HUES6 (cell line): Measurements from ENCODE around the gene DHH.
A peak's percentile ranks its signal among the peaks of the same experiment; 100 is the strongest.
"Not testable (repeated sequence)": the region's sequence is repeated elsewhere in the genome, so short reads cannot be mapped to it uniquely, and the experiment has no call there.

Source experiments
- H3K27ac ChIP-seq: 2 replicates; pipeline ENCODE4 v1.7.0; 2013; ENCODE audit warnings: low read depth, mild to moderate bottlenecking, low read length, inconsistent platforms
- H3K27me3 ChIP-seq: 2 replicates; pipeline ENCODE4 v1.6.1; 2013; ENCODE audit warnings: low read length; ENCODE audit not compliant: control insufficient read depth, insufficient read depth
- H3K36me3 ChIP-seq: 2 replicates; pipeline ENCODE4 v1.6.1; 2013; ENCODE audit warnings: low read length; ENCODE audit not compliant: control insufficient read depth, insufficient read depth
- H3K4me1 ChIP-seq: 2 replicates; pipeline ENCODE4 v1.6.1; 2013; ENCODE audit warnings: low read length; ENCODE audit not compliant: control insufficient read depth, insufficient read depth
- H3K4me3 ChIP-seq: 2 replicates; pipeline ENCODE4 v1.5.1; 2013; ENCODE audit warnings: low read depth, low read length
- H3K9ac ChIP-seq: one replicate; pipeline ENCODE4 v1.6.1; 2013; ENCODE audit warnings: mild to moderate bottlenecking, low read length
- H3K9me3 ChIP-seq: 2 replicates; pipeline ENCODE4 v1.6.1; 2013; ENCODE audit warnings: low read depth, low read length; ENCODE audit not compliant: control insufficient read depth, insufficient read depth

DHH gene

DNA sequence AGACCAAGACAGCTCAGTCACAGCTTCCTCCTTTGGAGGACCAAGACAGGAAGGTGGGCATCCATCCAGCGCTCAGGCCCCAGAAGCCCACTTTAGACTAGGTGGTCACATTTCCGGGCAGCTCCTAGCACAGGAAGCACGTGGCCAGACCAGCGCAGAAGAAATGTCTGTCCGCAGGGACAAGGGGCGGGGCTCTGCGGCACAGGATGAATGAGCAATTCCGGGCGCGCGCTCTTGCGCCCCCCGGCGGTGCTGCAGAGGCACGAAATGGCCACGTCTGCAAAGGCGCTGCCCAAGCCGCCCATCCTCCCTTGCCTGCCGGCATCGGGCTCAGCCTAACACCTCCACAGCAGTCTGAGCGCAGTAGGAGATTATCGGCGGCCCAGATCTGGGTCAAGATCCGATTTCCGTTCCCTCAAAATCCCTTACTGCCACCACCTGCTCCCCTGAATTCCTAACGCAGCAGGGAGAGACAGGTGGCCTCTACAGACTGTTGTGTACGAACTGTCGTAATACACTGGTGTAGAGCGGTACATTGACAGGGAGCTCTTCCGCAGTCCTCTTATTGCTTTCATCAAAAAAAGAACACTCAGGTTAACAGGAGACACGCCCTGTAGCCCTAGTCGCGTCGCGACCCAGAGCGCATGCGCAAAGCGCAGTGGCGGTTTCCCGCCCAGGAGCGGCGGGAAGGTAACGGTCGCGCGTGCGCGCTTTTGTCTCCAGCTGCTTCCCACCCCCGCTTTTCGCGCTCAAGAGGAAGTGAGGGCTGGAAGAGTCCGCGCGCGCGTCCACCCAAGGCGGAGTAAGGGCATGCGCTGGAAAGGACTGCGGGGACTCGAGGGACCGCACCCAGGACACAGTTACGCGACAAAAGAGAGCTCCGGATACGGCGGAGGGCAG, 35.8 kb upstream of the DHH start:
- Histone ChIP-seq H3K9me3 (no peaks in the 10 kb centered on the region), H3K27me3 (no peaks in the 10 kb centered on the region), H3K27ac (peak overlapping the region; percentile 97), H3K4me3 (peak overlapping the region; percentile 81), H3K4me1 (peaks cover 13% of the 10 kb centered on the region), H3K36me3 (peaks cover 37% of the 10 kb centered on the region), H3K9ac (peak overlapping the region; percentile 97)

GRCh38 chr12:49129332-49130150, 34.9 kb upstream of the DHH start:
- peak overlapping the region; percentile 77 for H3K27ac ChIP-seq
- H3K36me3 ChIP-seq: peaks cover 37% of the 10 kb centered on the region
- no peaks in the 10 kb centered on the region for H3K27me3 ChIP-seq
- no peaks in the 10 kb centered on the region for H3K9me3 ChIP-seq
- H3K9ac ChIP-seq: peak overlapping the region; percentile 97
- peak overlapping the region; percentile 81 for H3K4me3 ChIP-seq
- peaks cover 13% of the 10 kb centered on the region for H3K4me1 ChIP-seq

DNA sequence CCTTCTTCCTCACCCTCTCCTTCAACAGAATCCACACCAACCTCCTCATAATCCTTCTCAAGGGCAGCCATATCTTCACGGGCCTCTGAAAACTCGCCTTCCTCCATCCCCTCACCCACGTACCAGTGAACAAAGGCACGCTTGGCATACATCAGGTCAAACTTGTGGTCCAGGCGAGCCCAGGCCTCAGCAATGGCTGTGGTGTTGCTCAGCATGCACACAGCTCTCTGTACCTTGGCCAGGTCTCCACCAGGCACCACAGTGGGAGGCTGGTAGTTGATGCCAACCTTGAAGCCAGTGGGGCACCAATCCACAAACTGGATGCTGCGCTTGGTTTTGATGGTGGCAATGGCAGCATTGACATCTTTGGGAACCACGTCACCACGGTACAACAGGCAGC, 33.4 kb upstream of the DHH start:
- H3K36me3 ChIP-seq: peaks cover 37% of the 10 kb centered on the region
- H3K9ac ChIP-seq, H3K27ac ChIP-seq, H3K4me3 ChIP-seq, H3K27me3 ChIP-seq, H3K9me3 ChIP-seq: not testable (repeated sequence)
- peaks cover 13% of the 10 kb centered on the region for H3K4me1 ChIP-seq

DNA sequence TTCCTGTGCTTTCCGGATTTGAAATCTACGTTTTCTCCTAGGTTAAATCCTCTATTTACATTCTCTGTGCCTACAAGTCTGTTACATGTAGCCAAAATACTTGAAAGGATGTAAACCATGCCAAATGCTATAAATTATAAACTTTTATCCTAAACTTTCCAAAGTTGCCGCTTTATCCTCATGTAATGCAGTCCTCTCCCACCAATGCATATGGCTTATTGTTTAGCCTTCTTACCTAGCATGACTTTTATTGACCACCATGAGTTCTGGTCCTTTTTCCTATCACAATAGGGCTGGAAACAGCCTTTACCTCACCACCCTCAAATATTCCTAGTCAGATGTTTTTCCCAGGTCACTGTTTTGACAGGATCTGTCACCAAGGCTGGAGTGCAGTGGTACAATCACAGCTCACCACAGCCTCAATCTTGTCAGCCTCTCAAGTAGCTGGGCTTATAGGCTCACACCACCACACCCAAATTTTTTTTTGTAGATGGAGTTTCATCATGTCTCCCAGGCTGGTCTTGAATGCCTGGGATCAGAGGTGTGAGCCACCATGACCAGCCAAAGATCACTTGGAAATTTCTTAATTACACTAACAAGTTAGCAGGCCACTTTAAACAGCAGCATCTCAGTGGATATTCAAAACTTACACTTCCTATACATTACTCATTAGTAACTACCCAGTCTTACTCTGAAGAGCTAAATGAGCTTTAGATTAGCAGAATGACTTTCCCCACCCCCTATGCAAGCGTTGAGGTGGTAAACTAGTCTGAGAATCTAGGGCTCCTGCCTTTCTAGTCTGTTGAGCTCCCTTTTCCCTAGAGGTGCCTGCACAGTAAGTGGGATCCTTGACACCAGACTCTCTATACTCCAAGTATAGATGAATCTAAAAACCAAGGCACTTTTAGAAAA, 32.5 kb upstream of the DHH start:
- no peaks in the 10 kb centered on the region for H3K9me3 ChIP-seq
- no peak overlapping the region for H3K9ac ChIP-seq
- no peaks in the 10 kb centered on the region for H3K27me3 ChIP-seq
- H3K27ac ChIP-seq: no peak overlapping the region
- no peak overlapping the region for H3K4me3 ChIP-seq
- H3K36me3 ChIP-seq: peaks cover 37% of the 10 kb centered on the region
- H3K4me1 ChIP-seq: peaks cover 8% of the 10 kb centered on the region

GRCh38 chr12:49121047-49121696, 26.6 kb upstream of the DHH start:
- H3K36me3 ChIP-seq: no peaks in the 10 kb centered on the region
- H3K4me3 ChIP-seq: no peak overlapping the region
- H3K9me3 ChIP-seq: no peaks in the 10 kb centered on the region
- H3K27ac ChIP-seq: no peak overlapping the region
- no peak overlapping the region for H3K9ac ChIP-seq
- H3K27me3 ChIP-seq: no peaks in the 10 kb centered on the region
- no peaks in the 10 kb centered on the region for H3K4me1 ChIP-seq

DNA sequence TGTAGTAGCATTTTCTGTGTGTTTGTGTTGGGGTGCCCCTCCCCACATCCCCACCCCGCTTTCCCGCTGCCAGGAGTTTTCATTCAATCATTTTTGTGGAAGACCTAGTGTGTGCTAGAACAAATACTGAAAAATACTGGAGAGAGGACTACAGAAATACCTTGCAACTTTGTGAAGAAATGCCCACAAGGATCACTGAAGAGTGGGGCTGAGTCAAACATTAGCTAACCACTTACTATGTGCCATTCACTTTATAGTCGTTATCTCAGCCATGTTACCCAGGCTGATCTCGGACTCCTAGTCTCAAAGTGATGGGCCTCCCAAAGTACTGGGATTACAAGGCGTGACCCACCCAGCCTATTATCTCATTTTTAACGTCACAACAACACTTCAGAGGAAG, 16.6 kb upstream of the DHH start:
- Histone ChIP-seq H3K9ac (no peak overlapping the region), H3K4me1 (peaks cover 15% of the 10 kb centered on the region), H3K27ac (no peak overlapping the region), H3K27me3 (no peaks in the 10 kb centered on the region), H3K36me3 (peaks cover 11% of the 10 kb centered on the region), H3K4me3 (peak overlapping the region; percentile 91), H3K9me3 (0 out of 2 replicates have a peak, but pooled peaks cover 6% of the 10 kb centered on the region)

- Histone ChIP-seq H3K4me3 (peak within 1 kb of the TSS; percentile 91), H3K9ac (peak within 1 kb of the TSS; percentile 73)
Measured at GRCh38 chr12:49110464-49111155, 16.0 kb upstream of the DHH start, which contains the start of gene LMBR1L. Gene LMBR1L (minus strand): TSS chr12:49110847. CDS start chr12:49110555, 292 bp downstream.

DNA sequence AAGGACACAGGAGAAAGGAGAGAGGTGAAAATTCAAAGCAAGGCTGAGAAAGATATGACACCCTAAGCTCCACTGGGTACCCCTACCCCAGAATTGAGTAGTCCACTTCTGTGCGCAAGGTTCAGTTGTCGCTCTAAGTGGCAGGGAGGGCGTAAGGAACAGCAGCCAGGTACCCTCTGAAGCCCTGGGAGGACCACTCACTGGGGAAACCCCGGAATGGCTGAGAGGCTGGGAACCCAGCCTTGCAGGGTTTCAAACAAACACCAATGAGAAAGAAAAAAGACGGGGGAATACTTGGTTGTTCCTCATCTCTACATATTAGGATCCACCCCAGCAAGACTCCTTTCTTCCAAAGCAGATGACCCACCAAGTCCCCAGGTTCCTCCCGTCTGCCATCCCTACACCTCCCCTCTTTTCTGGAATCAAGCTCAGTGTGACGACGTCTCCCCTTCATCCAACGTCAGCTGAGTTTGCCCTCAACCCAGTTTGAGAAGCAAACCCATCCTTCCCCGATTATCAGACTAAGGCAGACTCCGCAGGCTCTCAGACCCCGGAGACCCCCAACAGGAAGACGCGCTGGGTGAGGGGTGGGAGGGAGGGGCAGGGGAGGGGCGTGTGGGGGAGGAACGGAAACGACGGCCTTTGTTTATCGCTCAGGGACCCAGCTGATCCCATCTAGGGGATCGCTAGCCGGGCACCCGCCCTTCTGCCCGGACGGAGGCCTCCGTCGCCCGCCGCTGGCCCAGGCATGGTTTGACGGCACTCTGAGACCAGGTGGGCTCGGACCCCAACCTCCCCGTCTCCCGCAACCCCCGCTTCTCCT, 15.3 kb upstream of the DHH start:
- H3K27me3 ChIP-seq: no peaks in the 10 kb centered on the region
- peaks cover 15% of the 10 kb centered on the region for H3K4me1 ChIP-seq
- H3K4me3 ChIP-seq: peak overlapping the region; percentile 91
- H3K9me3 ChIP-seq: 0 out of 2 replicates have a peak, but pooled peaks cover 6% of the 10 kb centered on the region
- H3K27ac ChIP-seq: no peak overlapping the region
- peak overlapping the region; percentile 73 for H3K9ac ChIP-seq
- H3K36me3 ChIP-seq: peaks cover 23% of the 10 kb centered on the region

More at GRCh38 chr12:49110464-49111155, 16.0 kb upstream of the DHH start, which contains the start of gene LMBR1L:
- 0 out of 2 replicates have a peak, but pooled peaks cover 6% of the 10 kb centered on the region for H3K9me3 ChIP-seq
- H3K36me3 ChIP-seq: peaks cover 15% of the 10 kb centered on the region
- H3K4me1 ChIP-seq: peaks cover 15% of the 10 kb centered on the region
- H3K27ac ChIP-seq: no peak within 1 kb of the TSS
- no peaks in the 10 kb centered on the region for H3K27me3 ChIP-seq

- H3K27me3 ChIP-seq: no peaks in the 10 kb centered on the region
- H3K4me1 ChIP-seq: peaks cover 15% of the 10 kb centered on the region
- 0 out of 2 replicates have a peak, but pooled peaks cover 6% of the 10 kb centered on the region for H3K9me3 ChIP-seq
- H3K4me3 ChIP-seq: peak overlapping the region; percentile 91; the same call in 1 of the 2 replicates
- H3K27ac ChIP-seq: no peak overlapping the region
- H3K36me3 ChIP-seq: peaks cover 32% of the 10 kb centered on the region
- H3K9ac ChIP-seq: no peak overlapping the region
Measured at GRCh38 chr12:49108958-49109404, 14.4 kb upstream of the DHH start.
